Calu3 (cell line): ENCODE results near the gene RNF6. TPM values are rescaled to one million over a fixed set of nuclear protein-coding genes. Genes with fewer than 3 reads are reported as not detected.

Experiments
- BruUV-seq: library from RNA; stranded (reverse); fragments of 400-500 nt; replicated peaks from 2 replicates; lab custom pipeline; 2021; lab: Mats Ljungman, UMichigan
- CTCF ChIA-PET: fragments of 300-600 bp; sonication (Branson Sonifier 250); formaldehyde crosslinking; loops from one replicate; lab custom pipeline; 2022; ENCODE audit warnings: antibody characterized with exemption; lab: Charles Lee
- DNase-seq: peaks from one replicate; pipeline ENCODE4 v3.0.0; 2022
- H3K27ac Mint-ChIP-seq: one replicate; pipeline ENCODE4 v1.8.0; 2022; ENCODE audit warnings: mixed read lengths; ENCODE audit not compliant: unreplicated experiment
- H3K27me3 Mint-ChIP-seq: one replicate; pipeline ENCODE4 v1.8.0; 2022; ENCODE audit warnings: mixed read lengths; ENCODE audit not compliant: unreplicated experiment
- H3K36me3 Mint-ChIP-seq: one replicate; pipeline ENCODE4 v1.8.0; 2022; ENCODE audit warnings: mild to moderate bottlenecking, moderate library complexity, mixed read lengths; ENCODE audit not compliant: insufficient read depth, unreplicated experiment
- H3K4me1 Mint-ChIP-seq: one replicate; pipeline ENCODE4 v1.8.0; 2022; ENCODE audit warnings: mild to moderate bottlenecking, low read depth, mixed read lengths; ENCODE audit not compliant: unreplicated experiment
- H3K4me3 Mint-ChIP-seq: one replicate; pipeline ENCODE4 v1.8.0; 2022; ENCODE audit warnings: mild to moderate bottlenecking, low read depth, moderate library complexity, mixed read lengths; ENCODE audit not compliant: unreplicated experiment
- H3K9me3 Mint-ChIP-seq: one replicate; pipeline ENCODE4 v1.8.0; 2022; ENCODE audit warnings: low read depth, mixed read lengths; ENCODE audit not compliant: unreplicated experiment
- CTCF ChIP-seq: fragments of 200-600 bp; IDR thresholded peaks from one replicate; pipeline ENCODE4 v1.8.0; 2022; ENCODE audit warnings: antibody characterized with exemption; ENCODE audit not compliant: unreplicated experiment
- intact Hi-C: fragments of 100-400 bp; cut with micrococcal nuclease; formaldehyde crosslinking; loops from one replicate; pipeline ENCODE4 v1.10.0; 2022; ENCODE audit not compliant: unreplicated experiment
- total RNA-seq: library from RNA; stranded (reverse); gene quantifications from 2 replicates; pipeline ENCODE4 v1.2.3, GENCODE V29; 2022

RNF6 gene
- total RNA-seq, 1 experiment from 2014 or later: 28.9 TPM

DNA sequence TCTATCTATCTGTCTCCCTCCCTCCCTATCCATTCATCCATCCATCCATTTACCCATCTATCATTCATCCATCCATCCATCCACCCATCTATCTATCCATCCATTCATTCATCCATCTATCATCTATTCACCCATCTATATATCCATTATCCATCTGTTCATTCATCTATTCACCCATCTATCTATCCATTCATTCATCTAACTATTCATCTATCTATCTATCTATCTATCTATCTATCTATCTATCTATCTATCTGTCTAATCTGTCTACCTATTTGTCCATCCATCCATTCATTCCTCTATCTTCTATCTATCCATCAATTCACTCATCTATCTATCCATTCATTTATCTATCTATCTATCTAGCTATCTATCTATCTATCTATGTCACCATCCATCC is 27.4 kb upstream of the RNF6 start:
- no peak overlapping the region for H3K27ac Mint-ChIP-seq
- peaks cover 12% of the 10 kb centered on the region for H3K36me3 Mint-ChIP-seq
- no peak for TF ChIP-seq CTCF
- H3K4me3 Mint-ChIP-seq: no peak overlapping the region
- intact Hi-C loops: no loop called here
- CTCF ChIA-PET: no interaction called here
- no peak for DNase-seq
- H3K27me3 Mint-ChIP-seq: no peaks in the 10 kb centered on the region
- no peaks in the 10 kb centered on the region for H3K9me3 Mint-ChIP-seq
- no TSS peak for BruUV-seq
- H3K4me1 Mint-ChIP-seq: no peaks in the 10 kb centered on the region

DNA sequence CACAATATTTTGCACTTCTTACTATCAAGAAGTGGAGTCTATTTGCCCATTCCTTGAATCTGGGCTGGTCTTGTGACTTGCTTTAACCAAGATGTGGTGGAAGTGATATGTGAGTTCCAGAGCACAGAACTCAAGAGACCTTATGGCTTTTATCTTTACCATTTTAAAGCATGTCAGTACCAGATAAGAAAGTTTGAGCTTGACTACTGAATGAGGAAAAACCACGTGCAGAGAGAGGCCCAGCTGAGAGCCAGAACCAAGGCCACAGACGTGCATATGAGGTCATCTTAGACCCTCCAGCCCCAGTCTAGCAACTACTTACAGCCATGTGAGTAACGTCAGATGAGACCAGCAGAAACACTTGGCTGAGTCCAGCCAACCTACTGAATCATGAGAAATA is 25.5 kb upstream of the RNF6 start:
- Mint-ChIP-seq H3K36me3 (no peaks in the 10 kb centered on the region), H3K27ac (no peak overlapping the region), H3K9me3 (no peaks in the 10 kb centered on the region), H3K4me1 (no peaks in the 10 kb centered on the region), H3K27me3 (no peaks in the 10 kb centered on the region), H3K4me3 (no peak overlapping the region)
- DNase-seq: no peak
- intact Hi-C loops: no loop called here
- CTCF ChIA-PET: no interaction called here
- no TSS peak for BruUV-seq
- no peak for TF ChIP-seq CTCF

GRCh38 chr13:26247011-26247410 is 24.9 kb upstream of the RNF6 start:
- no TSS peak for BruUV-seq
- Mint-ChIP-seq H3K27me3 (no peaks in the 10 kb centered on the region), H3K4me1 (no peaks in the 10 kb centered on the region)

DNA sequence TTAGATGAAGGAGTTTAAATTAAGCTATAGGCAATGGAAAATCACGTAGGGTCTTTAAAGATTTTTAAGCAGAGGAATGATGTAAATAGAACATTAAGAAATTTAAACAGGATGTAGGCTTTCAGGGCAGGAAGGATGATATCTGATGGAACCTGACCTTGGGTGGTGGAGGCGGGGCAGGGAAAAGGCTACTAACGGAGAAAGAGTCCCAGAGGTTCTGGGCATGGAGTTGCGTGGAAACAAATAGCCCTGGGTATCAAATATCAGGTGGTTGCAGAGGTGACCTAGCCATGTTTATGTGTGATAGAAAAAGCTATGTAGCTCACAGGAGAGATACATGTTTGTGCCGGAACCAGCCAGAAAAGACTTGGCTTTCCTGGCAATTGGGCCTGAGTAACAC is 24.0 kb upstream of the RNF6 start:
- Mint-ChIP-seq H3K36me3 (no peaks in the 10 kb centered on the region), H3K4me1 (no peaks in the 10 kb centered on the region), H3K27me3 (no peaks in the 10 kb centered on the region), H3K4me3 (no peak overlapping the region), H3K27ac (no peak overlapping the region), H3K9me3 (no peaks in the 10 kb centered on the region)
- no TSS peak for BruUV-seq
- CTCF ChIA-PET: no interaction called here
- intact Hi-C loops: no loop called here
- no peak for DNase-seq
- TF ChIP-seq CTCF: no peak

More at GRCh38 chr13:26247011-26247410, 24.9 kb upstream of the RNF6 start:
- Mint-ChIP-seq H3K4me3 (no peak overlapping the region), H3K9me3 (no peaks in the 10 kb centered on the region), H3K36me3 (no peaks in the 10 kb centered on the region), H3K27ac (no peak overlapping the region)
- CTCF ChIA-PET: no interaction called here
- TF ChIP-seq CTCF: no peak
- DNase-seq: no peak
- intact Hi-C loops: no loop called here
